Panc1 (cell line): ENCODE results near the gene ITIH5. TPM values are rescaled to one million over a fixed set of nuclear protein-coding genes. Genes with fewer than 3 reads are reported as not detected.

ENCODE experiments used
- ATAC-seq: fragments of 200-7000 bp; cut with Tn5 transposase; 2 replicates; pipeline ENCODE4 v1.9.1; 2020; ENCODE audit warnings: mild to moderate bottlenecking, moderate library complexity
- BruUV-seq: library from RNA; stranded (reverse); fragments of 400-500 nt; replicated peaks from 2 replicates; lab custom pipeline; 2021; lab: Mats Ljungman, UMichigan
- CTCF ChIA-PET: fragments of 300-600 bp; sonication (Branson Sonifier 250); formaldehyde crosslinking; loops from one replicate; lab custom pipeline; 2022; ENCODE audit warnings: antibody characterized with exemption; lab: Charles Lee
- POLR2A ChIA-PET: fragments of 300-600 bp; sonication (Branson Sonifier 250); formaldehyde crosslinking; loops from one replicate; lab custom pipeline; 2022; ENCODE audit warnings: antibody characterized with exemption; lab: Charles Lee
- DNase-seq: peaks from one replicate; pipeline ENCODE4 v3.0.0-alpha.2; 2010; ENCODE audit warnings: low read depth, low spot score
- H3K27ac ChIP-seq: 2 replicates; pipeline ENCODE4 v1.5.1; 2011; ENCODE audit warnings: mild to moderate bottlenecking, low read length, inconsistent platforms
- H3K27me3 ChIP-seq: fragments of 200-500 bp; sonication (Bioruptor generic); 2 replicates; pipeline ENCODE4 v1.6.0; 2014; ENCODE audit warnings: low read length, inconsistent platforms; ENCODE audit not compliant: control insufficient read depth, insufficient read depth
- H3K36me3 ChIP-seq: fragments of 200-500 bp; sonication (Bioruptor generic); 2 replicates; pipeline ENCODE4 v1.5.1; 2014; ENCODE audit warnings: inconsistent platforms, mild to moderate bottlenecking, low read length, moderate library complexity; ENCODE audit not compliant: control insufficient read depth, insufficient read depth
- H3K4me1 ChIP-seq: 2 replicates; pipeline ENCODE4 v1.5.1; 2011; ENCODE audit warnings: inconsistent platforms, mild to moderate bottlenecking, low read length, moderate library complexity; ENCODE audit not compliant: control insufficient read depth, insufficient read depth
- H3K4me3 ChIP-seq, 2 experiments: 2 replicates each; pipeline ENCODE4 v1.5.1; 2011 to 2012; ENCODE audit warnings: low read depth in 2 of 2, low read length in 2 of 2, mild to moderate bottlenecking in 2 of 2, inconsistent platforms in 1 of 2, moderate library complexity in 1 of 2
- H3K9me3 ChIP-seq: fragments of 200-500 bp; sonication (Bioruptor generic); 2 replicates; pipeline ENCODE4 v1.5.1; 2014; ENCODE audit warnings: low read depth, mild to moderate bottlenecking, inconsistent platforms, low read length, moderate library complexity; ENCODE audit not compliant: control insufficient read depth, insufficient read depth
- POLR2AphosphoS5 ChIP-seq: IDR thresholded peaks from 2 replicates; pipeline ENCODE4 v1.6.1; 2012; ENCODE audit warnings: mild to moderate bottlenecking, low read depth, low read length, moderate library complexity
- REST ChIP-seq, 2 experiments: IDR thresholded peaks; 2 replicates each; pipeline ENCODE4 v1.6.1; 2011 to 2012; ENCODE audit warnings: low read depth in 2 of 2, control low read depth in 1 of 2, low read length in 1 of 2, mild to moderate bottlenecking in 1 of 2, moderate library complexity in 1 of 2; ENCODE audit not compliant: insufficient read depth in 1 of 2
- SIN3A ChIP-seq: IDR thresholded peaks from 2 replicates; pipeline ENCODE4 v1.6.1; 2012; ENCODE audit warnings: low read depth, mild to moderate bottlenecking, low read length, moderate library complexity, borderline replicate concordance; ENCODE audit not compliant: insufficient read depth
- TCF7L2 ChIP-seq: IDR thresholded peaks from 2 replicates; pipeline ENCODE4 v1.6.1; 2011; ENCODE audit warnings: mild to moderate bottlenecking, low read depth, low read length, inconsistent platforms
- in situ Hi-C: cut with HindIII; loops from 2 replicates; pipeline ENCODE4 v1.10.0; 2016; ENCODE audit warnings: low sequenced_read_pairs, low pct_unique_long_range_greater_than_20kb
- intact Hi-C: fragments of 100-400 bp; cut with micrococcal nuclease; formaldehyde crosslinking; loops from one replicate; pipeline ENCODE4 v1.10.0; 2022; ENCODE audit not compliant: unreplicated experiment
- total RNA-seq: library from RNA; stranded (reverse); gene quantifications from one replicate; pipeline ENCODE4 v1.2.1, GENCODE V29; 2021; ENCODE audit not compliant: unreplicated experiment
- TF ChIP-seq, protein P1 (sequence below): fragments of 450-650 bp; IDR thresholded peaks from 2 replicates; pipeline ENCODE4 v1.5.1; 2017; ENCODE audit warnings: mild to moderate bottlenecking

The ITIH5 gene
- total RNA-seq, 1 experiment from 2014 or later = not detected

- POLR2A ChIA-PET = no interaction called here
- DNase-seq (no peak), ATAC-seq (no peak)
- CTCF ChIA-PET = no interaction called here
- H3K27ac ChIP-seq = no peak overlapping the region
- TF ChIP-seq TCF7L2 = no peak
- TF ChIP-seq SIN3A = no peak
- TF ChIP-seq, protein P1, sequence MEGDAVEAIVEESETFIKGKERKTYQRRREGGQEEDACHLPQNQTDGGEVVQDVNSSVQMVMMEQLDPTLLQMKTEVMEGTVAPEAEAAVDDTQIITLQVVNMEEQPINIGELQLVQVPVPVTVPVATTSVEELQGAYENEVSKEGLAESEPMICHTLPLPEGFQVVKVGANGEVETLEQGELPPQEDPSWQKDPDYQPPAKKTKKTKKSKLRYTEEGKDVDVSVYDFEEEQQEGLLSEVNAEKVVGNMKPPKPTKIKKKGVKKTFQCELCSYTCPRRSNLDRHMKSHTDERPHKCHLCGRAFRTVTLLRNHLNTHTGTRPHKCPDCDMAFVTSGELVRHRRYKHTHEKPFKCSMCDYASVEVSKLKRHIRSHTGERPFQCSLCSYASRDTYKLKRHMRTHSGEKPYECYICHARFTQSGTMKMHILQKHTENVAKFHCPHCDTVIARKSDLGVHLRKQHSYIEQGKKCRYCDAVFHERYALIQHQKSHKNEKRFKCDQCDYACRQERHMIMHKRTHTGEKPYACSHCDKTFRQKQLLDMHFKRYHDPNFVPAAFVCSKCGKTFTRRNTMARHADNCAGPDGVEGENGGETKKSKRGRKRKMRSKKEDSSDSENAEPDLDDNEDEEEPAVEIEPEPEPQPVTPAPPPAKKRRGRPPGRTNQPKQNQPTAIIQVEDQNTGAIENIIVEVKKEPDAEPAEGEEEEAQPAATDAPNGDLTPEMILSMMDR = no peak
- no peak for TF ChIP-seq REST (IDR thresholded peaks at IDR 0.05; ENCODE audit: insufficient read depth in 1 of 2, low read depth in 2 of 2, low read length in 1 of 2)
- no peak for TF ChIP-seq POLR2AphosphoS5
- intact Hi-C loops = no loop called here
- H3K4me3 ChIP-seq = no peak overlapping the region
- in situ Hi-C loops = no loop called here
- no peaks in the 10 kb centered on the region for H3K36me3 ChIP-seq
- H3K4me1 ChIP-seq = no peaks in the 10 kb centered on the region; the same call in 1 of the 2 replicates
- H3K9me3 ChIP-seq = no peaks in the 10 kb centered on the region
- peaks cover 11% of the 10 kb centered on the region for H3K27me3 ChIP-seq
- BruUV-seq = no TSS peak
These were observed 2.1 kb downstream of the ITIH5 start for GRCh38 chr10:7664707-7665106.

- DNase-seq (no peak), ATAC-seq (no peak)
- BruUV-seq = no TSS peak
- POLR2A ChIA-PET = no interaction called here
- H3K4me3 ChIP-seq = no peak overlapping the region
- TF ChIP-seq POLR2AphosphoS5 = no peak
- TF ChIP-seq TCF7L2 = no peak
- TF ChIP-seq REST (IDR thresholded peaks at IDR 0.05; ENCODE audit: insufficient read depth in 1 of 2, low read depth in 2 of 2, low read length in 1 of 2) = no peak
- no peak for TF ChIP-seq SIN3A
- TF ChIP-seq, protein P1 = no peak
- in situ Hi-C loops (no loop called here), intact Hi-C loops (no loop called here)
- H3K36me3 ChIP-seq = no peaks in the 10 kb centered on the region
- H3K27me3 ChIP-seq = peaks cover 11% of the 10 kb centered on the region
- no peak overlapping the region for H3K27ac ChIP-seq
- H3K9me3 ChIP-seq = no peaks in the 10 kb centered on the region
- no peaks in the 10 kb centered on the region; the same call in 1 of the 2 replicates for H3K4me1 ChIP-seq
- CTCF ChIA-PET = no interaction called here
These were observed 4.2 kb downstream of the ITIH5 start for GRCh38 chr10:7662522-7662921.
